Measurements from ENCODE around the gene MPIG6B.

MPIG6B gene

GRCh38 chr6:31769684-31770371 is 46.7 kb downstream of the MPIG6B start:
- TF ChIP-seq GATA3 (IDR thresholded peaks at IDR 0.05; ENCODE audit: low read depth, low read length) (no peak), GATA2 (IDR thresholded peaks at IDR 0.05; ENCODE audit: low read depth, low read length) (no peak)

- no peak for TF ChIP-seq GATA3 (IDR thresholded peaks at IDR 0.05; ENCODE audit: low read depth, low read length)
- TF ChIP-seq GATA2 (IDR thresholded peaks at IDR 0.05; ENCODE audit: low read depth, low read length) = no peak
Observed at GRCh38 chr6:31770860-31771259, 47.7 kb downstream of the MPIG6B start.

GRCh38 chr6:31771992-31772358 is 48.8 kb downstream of the MPIG6B start:
- no peak for TF ChIP-seq GATA2 (IDR thresholded peaks at IDR 0.05; ENCODE audit: low read depth, low read length)
- TF ChIP-seq GATA3 (IDR thresholded peaks at IDR 0.05; ENCODE audit: low read depth, low read length) = no peak

- no peak for TF ChIP-seq GATA3 (IDR thresholded peaks at IDR 0.05; ENCODE audit: low read depth, low read length)
- TF ChIP-seq GATA2 (IDR thresholded peaks at IDR 0.05; ENCODE audit: low read depth, low read length) = no peak
Observed at GRCh38 chr6:31775184-31775583, 52.0 kb downstream of the MPIG6B start.

GRCh38 chr6:31775633-31776484 is 52.7 kb downstream of the MPIG6B start:
- no peak for TF ChIP-seq GATA2 (IDR thresholded peaks at IDR 0.05; ENCODE audit: low read depth, low read length)

All from SH-SY5Y (cell line).